Measurements from ENCODE around the gene TRPM2.
"Not testable (repeated sequence)": the region's sequence is repeated elsewhere in the genome, so short reads cannot be mapped to it uniquely, and the experiment has no call there.

TRPM2 gene

GRCh38 chr21:44417621-44418107, 64.2 kb downstream of the TRPM2 start:
- not testable (repeated sequence) for DNase-seq

GRCh38 chr21:44418108-44418875, 64.9 kb downstream of the TRPM2 start:
- DNase-seq: no peak

GRCh38 chr21:44418876-44419230, 65.4 kb downstream of the TRPM2 start:
- no peak for DNase-seq

- DNase-seq: no peak
Measured at GRCh38 chr21:44419679-44420078, 66.3 kb downstream of the TRPM2 start.

GRCh38 chr21:44420416-44421205, 67.2 kb downstream of the TRPM2 start:
- DNase-seq: no peak

GRCh38 chr21:44421901-44422840, 68.8 kb downstream of the TRPM2 start:
- DNase-seq: no peak

GRCh38 chr21:44423312-44423821, 69.9 kb downstream of the TRPM2 start:
- DNase-seq: no peak

- no peak for DNase-seq
Measured at GRCh38 chr21:44423941-44424607, 70.7 kb downstream of the TRPM2 start.

- no peak for DNase-seq
Measured at GRCh38 chr21:44424608-44425306, 71.3 kb downstream of the TRPM2 start.

GRCh38 chr21:44425307-44425894, 72.0 kb downstream of the TRPM2 start:
- no peak for DNase-seq

GRCh38 chr21:44425895-44426662, 72.7 kb downstream of the TRPM2 start:
- no peak for DNase-seq

GRCh38 chr21:44426663-44427191, 73.3 kb downstream of the TRPM2 start:
- DNase-seq: no peak

GRCh38 chr21:44427241-44428120, 74.1 kb downstream of the TRPM2 start:
- no peak for DNase-seq

GRCh38 chr21:44428281-44428960, 75.0 kb downstream of the TRPM2 start:
- DNase-seq: no peak

- DNase-seq: no peak
Measured at GRCh38 chr21:44429894-44430293, 76.5 kb downstream of the TRPM2 start.

- DNase-seq: no peak
Measured at GRCh38 chr21:44431300-44431699, 77.9 kb downstream of the TRPM2 start.

- DNase-seq: no peak
Measured at GRCh38 chr21:44432841-44433790, 79.7 kb downstream of the TRPM2 start.
